HG02763 (cell line): ENCODE data around the gene ROR2.
"Not testable (repeated sequence)": the region's sequence is repeated elsewhere in the genome, so short reads cannot be mapped to it uniquely, and the experiment has no call there.

ENCODE experiments used
- ATAC-seq: cut with Tn5 transposase; IDR thresholded peaks from one replicate; pipeline ENCODE4 v1.9.1; 2021; ENCODE audit warnings: mild to moderate bottlenecking, moderate library complexity; ENCODE audit not compliant: unreplicated experiment

Gene ROR2

GRCh38 chr9:91949946-91950664, at the start of gene ROR2:
Gene ROR2 (minus strand): TSS chr9:91950228.
- no peak for ATAC-seq

- no peak for ATAC-seq
Measured at GRCh38 chr9:91995000-91995655, 45.1 kb upstream of the ROR2 start.

GRCh38 chr9:91994422-91994821, 44.4 kb upstream of the ROR2 start:
- ATAC-seq = no peak

- ATAC-seq = no peak
Measured at GRCh38 chr9:91992461-91993041, 42.5 kb upstream of the ROR2 start.

DNA sequence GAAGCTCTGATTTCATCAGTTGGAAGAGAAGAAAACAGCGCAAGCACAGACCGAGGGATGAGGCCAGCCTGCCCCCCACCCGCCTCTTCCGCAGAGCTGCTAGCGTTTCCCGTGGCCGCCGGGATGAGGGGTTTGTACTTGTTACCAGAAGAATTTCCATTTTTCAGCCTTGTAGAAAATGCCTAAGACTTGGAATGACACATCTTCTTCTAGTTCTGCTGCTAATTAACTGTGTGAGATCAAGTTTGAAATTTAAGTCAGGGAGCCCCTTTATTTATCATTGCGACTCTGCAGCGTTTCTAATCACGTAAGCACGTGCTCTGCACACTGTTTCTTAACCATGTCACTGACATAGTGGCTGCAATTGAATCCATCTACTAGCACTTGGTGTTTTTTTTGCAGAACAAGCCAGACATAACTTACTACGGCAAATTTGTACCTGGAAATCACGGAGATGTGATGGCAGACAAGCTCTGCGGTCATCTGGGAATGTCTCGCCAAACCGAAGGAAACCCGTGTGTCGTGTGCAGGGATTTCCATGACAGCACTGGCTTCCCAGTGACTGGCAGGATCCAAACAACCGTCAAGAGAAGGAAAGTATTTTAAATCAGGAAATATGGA, 41.8 kb upstream of the ROR2 start:
- ATAC-seq = no peak

DNA sequence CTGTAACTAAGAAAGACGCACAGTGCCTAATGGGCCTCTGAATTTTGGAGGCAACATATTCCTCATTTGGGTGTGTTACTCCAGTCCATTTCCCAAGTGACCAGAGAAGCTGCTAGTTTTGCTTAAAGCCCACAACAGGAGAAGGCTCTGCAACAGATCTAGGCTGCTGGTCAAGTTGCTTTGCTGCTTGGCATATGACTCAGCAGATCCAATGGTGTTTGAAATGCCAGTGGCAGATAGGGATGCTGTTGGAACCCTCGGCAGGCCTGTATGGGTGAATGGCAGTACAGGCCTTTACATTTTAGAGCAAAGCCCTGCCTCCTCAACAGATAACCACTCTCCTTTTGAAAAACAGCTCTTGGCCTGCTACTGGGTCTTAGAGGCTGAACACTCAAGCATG, 36.2 kb upstream of the ROR2 start:
- no peak for ATAC-seq

GRCh38 chr9:91985692-91986091, 35.7 kb upstream of the ROR2 start:
- ATAC-seq = no peak

DNA sequence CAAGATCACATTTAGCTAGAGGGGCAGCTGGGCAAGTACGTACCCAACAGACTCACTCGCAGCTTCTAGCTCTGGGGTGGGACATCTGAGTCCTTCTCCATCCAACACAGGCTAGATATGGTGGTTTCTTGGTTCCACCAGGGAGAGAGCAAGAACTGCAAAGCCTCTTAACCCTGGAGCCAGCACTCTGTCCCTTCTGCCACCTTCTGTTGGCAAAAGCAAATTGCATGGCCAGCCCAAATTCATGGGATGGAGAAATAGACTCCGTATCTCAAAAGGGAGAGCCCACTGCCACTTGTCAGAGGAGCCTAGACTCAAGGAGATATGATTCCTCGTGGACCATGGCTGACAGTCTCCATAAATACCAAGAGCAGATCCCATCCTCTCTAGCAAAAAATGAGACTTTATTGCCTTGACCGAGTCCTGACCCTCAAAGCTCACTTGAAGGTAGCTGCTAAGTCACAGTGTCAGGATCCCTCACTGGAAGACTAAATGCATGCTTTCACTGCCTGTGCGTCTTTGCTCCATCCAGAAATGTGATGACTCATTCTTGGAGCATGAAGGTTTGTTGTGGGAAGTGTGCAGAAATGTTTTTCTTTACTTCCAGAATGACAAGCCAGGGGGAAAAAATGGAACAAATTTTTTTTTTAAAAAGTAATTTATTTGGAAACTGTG, 28.8 kb upstream of the ROR2 start:
- ATAC-seq = no peak

- not testable (repeated sequence) for ATAC-seq
Measured at GRCh38 chr9:91975254-91975653, 25.2 kb upstream of the ROR2 start.

GRCh38 chr9:91972711-91973110, 22.7 kb upstream of the ROR2 start:
- ATAC-seq = no peak

DNA sequence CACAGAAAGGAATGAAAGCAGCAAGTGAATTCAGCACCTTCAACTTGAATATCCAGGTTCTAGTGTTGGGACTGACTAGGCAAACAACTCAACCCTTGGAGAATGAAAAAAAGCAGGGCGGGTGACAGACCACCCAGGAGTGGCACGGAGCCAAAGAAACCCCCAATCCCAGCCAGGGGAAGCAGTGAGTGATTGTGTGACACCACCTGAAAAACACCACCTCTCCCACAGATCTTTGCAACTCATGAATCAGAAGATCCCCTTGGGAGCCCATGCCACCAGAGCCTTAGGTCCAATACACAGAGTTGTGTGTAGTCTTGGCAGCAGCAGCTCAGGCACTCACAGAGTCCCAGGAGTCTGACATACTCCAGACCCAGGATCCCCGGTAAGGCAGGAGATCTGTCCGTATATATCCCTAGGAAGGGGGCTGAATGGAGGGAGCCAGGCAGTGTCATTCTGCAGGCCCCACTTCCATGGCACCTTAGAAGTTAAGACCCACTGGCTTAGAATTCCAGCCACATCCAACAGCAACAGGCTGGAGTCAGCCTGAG, 22.1 kb upstream of the ROR2 start:
- no peak for ATAC-seq

DNA sequence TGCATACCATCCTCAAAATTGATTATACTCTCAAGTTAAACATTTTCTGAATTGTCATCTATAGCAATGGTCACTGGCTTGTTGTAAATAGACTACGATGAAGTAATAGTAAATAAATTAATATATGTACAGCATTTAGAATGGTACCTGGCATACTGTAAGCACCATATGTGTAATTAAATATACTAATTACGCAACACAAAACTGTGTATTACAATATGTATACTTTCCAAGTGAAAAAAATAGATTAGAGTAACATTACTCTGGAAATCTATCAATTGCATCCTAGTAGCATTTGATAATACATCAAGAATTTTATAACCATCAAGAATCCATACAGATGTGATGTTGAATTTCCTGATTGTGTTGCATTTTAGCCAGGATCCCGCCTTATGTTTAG, 17.2 kb upstream of the ROR2 start:
- no peak for ATAC-seq

- ATAC-seq = no peak
Measured at GRCh38 chr9:91966503-91966902, 16.5 kb upstream of the ROR2 start.

GRCh38 chr9:91963711-91964240, 13.7 kb upstream of the ROR2 start:
- no peak for ATAC-seq

DNA sequence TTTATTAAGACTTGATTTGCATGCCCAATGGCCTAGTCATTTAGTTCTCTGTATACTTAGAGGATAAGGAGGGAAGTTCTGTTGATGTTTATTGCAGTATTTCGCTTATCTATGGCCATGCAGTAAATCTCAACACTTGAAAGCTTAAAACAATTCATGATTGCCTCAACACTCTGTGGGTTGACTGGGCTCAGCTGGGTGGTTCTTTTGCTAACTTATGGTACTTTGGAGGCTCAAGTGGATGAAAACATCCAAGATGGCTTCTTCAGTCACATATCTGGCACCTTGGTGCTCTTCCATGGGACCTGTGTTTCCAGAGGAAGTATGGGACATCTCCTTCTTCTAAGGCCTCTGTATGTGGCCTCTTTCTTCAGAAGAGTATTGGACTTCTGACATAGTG, 10.3 kb upstream of the ROR2 start:
- no peak for ATAC-seq

DNA sequence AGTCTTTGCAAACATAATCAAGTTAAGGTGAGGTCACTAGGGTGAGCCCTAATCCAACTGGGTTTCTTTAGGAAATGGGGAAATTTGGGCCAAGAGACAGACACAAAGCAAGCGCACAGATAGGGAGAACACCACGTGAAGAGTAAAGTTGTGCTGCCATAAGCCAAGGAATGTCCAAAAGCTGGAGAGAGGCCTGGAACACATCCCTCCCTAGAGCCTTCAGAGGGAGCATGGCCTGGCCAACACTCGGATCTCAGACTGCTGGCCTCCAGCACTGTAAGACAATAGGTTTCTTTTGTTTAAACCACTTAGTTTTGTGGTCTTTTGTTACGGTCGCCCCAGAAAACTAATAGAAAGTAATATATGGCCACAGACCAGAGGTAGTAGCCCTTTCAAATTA, 8.1 kb upstream of the ROR2 start:
- ATAC-seq = no peak

- ATAC-seq = no peak
Measured at GRCh38 chr9:91954841-91955471, 4.9 kb upstream of the ROR2 start.

GRCh38 chr9:91953718-91954117, 3.7 kb upstream of the ROR2 start:
- no peak for ATAC-seq

DNA sequence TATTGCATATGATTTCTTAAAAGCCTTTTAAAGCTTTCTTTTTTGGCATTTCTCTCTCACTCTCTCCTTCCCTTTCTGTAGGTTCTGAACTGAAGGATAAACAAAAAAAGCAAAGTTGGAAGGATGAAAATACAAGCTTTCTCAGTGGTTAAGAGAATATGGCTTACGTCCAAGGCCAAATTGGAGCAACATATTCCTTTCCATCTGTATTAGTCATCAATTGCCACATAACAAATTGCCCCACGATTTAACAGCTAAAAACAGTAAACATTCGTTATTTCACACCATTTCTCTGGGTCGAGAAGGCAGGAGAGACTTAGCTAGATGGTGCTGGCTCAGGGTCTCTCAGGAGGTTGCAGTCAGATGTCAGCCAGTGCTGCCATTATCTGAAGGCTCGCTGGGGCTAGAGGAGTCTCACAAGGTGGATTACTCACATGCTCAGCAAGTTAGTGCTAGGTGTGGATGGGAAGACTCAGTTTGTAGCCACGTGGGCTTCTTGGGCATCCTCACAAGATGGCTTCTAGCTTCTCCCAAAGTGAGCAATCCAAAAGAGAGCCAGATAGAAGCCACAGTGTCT, 2.0 kb upstream of the ROR2 start:
- ATAC-seq = no peak

DNA sequence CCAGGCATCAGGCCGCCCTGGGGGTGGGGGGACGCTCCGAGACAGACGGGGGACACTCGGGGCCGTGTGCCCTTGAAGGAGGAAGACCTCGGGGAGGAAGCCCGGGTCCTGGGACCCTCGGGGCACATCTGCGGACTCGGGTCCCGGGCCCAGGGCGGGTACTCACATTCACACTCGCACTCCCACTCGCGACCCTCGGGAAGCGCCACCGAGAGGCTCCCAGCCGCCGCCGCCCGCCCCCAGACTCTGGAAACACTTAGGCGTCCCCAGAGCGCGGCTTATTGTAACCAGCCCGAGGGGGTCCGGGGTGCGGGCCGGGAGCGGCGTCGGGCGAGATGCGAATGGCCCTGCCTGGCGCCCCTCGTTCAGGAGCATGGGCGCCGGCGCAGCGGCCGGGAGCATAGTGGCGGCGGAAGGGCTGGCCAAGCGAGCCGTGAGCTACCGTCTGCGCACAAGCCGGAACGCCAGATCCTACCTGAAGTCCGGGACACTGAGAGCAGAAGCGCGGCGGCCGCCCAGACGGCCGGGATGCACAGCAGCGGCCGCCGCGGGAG, 559 bp downstream of the ROR2 start:
- no peak for ATAC-seq
